Endothelial cell (in vitro differentiated cells): ENCODE measurements around the gene ZNHIT2. TPM values are rescaled to one million over a fixed set of nuclear protein-coding genes. Genes with fewer than 3 reads are reported as not detected.
A peak's percentile ranks its signal among the peaks of the same experiment; 100 is the strongest.

ENCODE experiments used
- DNase-seq: peaks from one replicate; pipeline ENCODE4 v3.0.0; 2021; ENCODE audit warnings: low spot score
- H3K27ac Mint-ChIP-seq: one replicate; pipeline ENCODE4 v1.8.0; 2021; ENCODE audit warnings: mixed read lengths, inconsistent platforms; ENCODE audit not compliant: unreplicated experiment
- H3K27me3 Mint-ChIP-seq: one replicate; pipeline ENCODE4 v1.8.0; 2021; ENCODE audit warnings: mild to moderate bottlenecking, moderate library complexity, mixed read lengths, inconsistent platforms; ENCODE audit not compliant: unreplicated experiment
- H3K36me3 Mint-ChIP-seq: one replicate; pipeline ENCODE4 v1.8.0; 2021; ENCODE audit warnings: mild to moderate bottlenecking, low read depth, mixed read lengths, inconsistent platforms; ENCODE audit not compliant: unreplicated experiment
- H3K4me1 Mint-ChIP-seq: one replicate; pipeline ENCODE4 v1.8.0; 2021; ENCODE audit warnings: mild to moderate bottlenecking, mixed read lengths, inconsistent platforms; ENCODE audit not compliant: unreplicated experiment
- H3K4me3 Mint-ChIP-seq: one replicate; pipeline ENCODE4 v1.8.0; 2021; ENCODE audit warnings: mild to moderate bottlenecking, mixed read lengths, inconsistent platforms; ENCODE audit not compliant: unreplicated experiment
- H3K9me3 Mint-ChIP-seq: one replicate; pipeline ENCODE4 v1.8.0; 2021; ENCODE audit warnings: mixed read lengths, inconsistent platforms; ENCODE audit not compliant: unreplicated experiment
- total RNA-seq: library from RNA; stranded (reverse); fragmentation: NEBNext Ultra II Directional; extraction: Animal tissue kit (Norgen Biotek cat#: 25700); gene quantifications from one replicate; pipeline ENCODE4 v1.2.1, GENCODE V29; 2021; ENCODE audit not compliant: unreplicated experiment
- TF ChIP-seq, protein P1 (sequence below): fragments of 200-600 bp; sonication (generic); IDR thresholded peaks from one replicate; pipeline ENCODE4 v1.5.0; 2021; ENCODE audit warnings: antibody characterized with exemption; ENCODE audit not compliant: unreplicated experiment

Gene ZNHIT2
- total RNA-seq, 1 donor from 2014 or later, result 6.0 TPM

DNA sequence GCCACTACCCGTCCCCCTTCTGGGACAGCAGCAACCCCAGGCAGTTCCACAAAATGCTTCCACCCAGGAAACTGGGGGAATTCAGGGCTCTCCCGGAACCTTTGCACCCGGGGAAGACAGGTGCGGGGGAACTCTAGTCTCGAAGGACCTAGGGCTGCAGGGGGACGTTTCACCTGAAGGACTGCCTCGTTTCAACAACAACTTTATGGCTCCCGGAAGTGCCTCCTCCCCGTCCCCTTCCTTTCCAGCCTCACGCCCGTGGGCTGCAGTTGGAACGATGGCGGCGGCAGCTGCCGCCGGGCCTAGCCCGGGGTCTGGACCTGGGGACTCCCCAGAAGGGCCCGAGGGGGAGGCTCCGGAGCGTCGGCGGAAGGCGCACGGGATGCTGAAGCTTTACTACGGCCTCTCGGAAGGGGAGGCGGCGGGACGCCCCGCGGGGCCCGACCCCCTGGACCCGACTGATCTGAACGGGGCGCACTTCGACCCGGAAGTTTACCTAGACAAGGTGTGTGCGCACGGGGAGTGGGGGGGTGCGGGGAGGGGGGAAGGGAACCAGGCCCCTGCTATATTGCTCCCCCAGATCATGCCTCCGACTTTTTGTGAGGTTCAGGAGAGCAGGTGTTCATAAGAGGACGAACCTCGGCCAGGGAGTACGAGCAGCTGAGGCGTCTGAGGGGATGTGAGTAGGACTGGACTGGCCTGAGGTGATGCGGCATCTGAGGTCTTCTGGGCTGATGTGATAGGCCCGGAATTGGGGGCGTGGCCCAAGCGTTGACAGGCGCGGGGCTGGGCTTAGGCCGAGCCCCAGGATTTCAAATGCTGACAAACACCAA lies 21.3 kb downstream of the ZNHIT2 start, which contains the start of gene VPS51:
Gene VPS51, plus strand, starts transcription at position 241 of the 833 bp plus-strand sequence. Its CDS starts 37 bp downstream, at position 278.
- peaks cover 5% of the 10 kb centered on the region for H3K4me1 Mint-ChIP-seq
- TF ChIP-seq, protein P1, sequence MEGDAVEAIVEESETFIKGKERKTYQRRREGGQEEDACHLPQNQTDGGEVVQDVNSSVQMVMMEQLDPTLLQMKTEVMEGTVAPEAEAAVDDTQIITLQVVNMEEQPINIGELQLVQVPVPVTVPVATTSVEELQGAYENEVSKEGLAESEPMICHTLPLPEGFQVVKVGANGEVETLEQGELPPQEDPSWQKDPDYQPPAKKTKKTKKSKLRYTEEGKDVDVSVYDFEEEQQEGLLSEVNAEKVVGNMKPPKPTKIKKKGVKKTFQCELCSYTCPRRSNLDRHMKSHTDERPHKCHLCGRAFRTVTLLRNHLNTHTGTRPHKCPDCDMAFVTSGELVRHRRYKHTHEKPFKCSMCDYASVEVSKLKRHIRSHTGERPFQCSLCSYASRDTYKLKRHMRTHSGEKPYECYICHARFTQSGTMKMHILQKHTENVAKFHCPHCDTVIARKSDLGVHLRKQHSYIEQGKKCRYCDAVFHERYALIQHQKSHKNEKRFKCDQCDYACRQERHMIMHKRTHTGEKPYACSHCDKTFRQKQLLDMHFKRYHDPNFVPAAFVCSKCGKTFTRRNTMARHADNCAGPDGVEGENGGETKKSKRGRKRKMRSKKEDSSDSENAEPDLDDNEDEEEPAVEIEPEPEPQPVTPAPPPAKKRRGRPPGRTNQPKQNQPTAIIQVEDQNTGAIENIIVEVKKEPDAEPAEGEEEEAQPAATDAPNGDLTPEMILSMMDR, result no peak
- peak; percentile 76 for DNase-seq
- peak within 1 kb of the TSS; percentile 96 for H3K27ac Mint-ChIP-seq
- H3K9me3 Mint-ChIP-seq, result no peaks in the 10 kb centered on the region
- no peaks in the 10 kb centered on the region for H3K36me3 Mint-ChIP-seq
- H3K27me3 Mint-ChIP-seq, result peaks cover 6% of the 10 kb centered on the region
- peak within 1 kb of the TSS; percentile 95 for H3K4me3 Mint-ChIP-seq

DNA sequence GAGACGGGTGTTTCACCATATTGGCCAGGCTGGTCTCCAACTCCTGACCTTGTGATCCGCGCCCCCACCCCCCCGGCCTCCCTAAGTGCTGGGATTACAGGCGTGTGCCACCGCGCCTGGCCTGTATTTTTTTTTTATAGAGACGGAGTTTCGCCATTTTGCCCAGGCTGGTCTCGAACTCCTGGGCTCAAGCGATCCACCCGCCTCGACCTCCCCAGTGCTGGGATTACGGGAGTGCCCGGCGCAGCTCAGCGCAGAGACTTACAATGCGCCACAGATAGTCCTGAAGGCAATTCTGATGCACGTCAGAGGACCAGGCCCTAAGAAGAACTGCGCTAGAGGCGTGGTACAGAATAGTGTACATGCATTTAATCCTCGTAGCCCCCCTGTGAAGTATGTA lies 22.1 kb downstream of the ZNHIT2 start:
- peak overlapping the region; percentile 88 for H3K4me3 Mint-ChIP-seq
- DNase-seq, result no peak
- H3K9me3 Mint-ChIP-seq, result no peaks in the 10 kb centered on the region
- H3K36me3 Mint-ChIP-seq, result no peaks in the 10 kb centered on the region
- TF ChIP-seq, protein P1, result no peak
- H3K27ac Mint-ChIP-seq, result peak overlapping the region; percentile 96
- H3K27me3 Mint-ChIP-seq, result peaks cover 6% of the 10 kb centered on the region
- peaks cover 5% of the 10 kb centered on the region for H3K4me1 Mint-ChIP-seq

DNA sequence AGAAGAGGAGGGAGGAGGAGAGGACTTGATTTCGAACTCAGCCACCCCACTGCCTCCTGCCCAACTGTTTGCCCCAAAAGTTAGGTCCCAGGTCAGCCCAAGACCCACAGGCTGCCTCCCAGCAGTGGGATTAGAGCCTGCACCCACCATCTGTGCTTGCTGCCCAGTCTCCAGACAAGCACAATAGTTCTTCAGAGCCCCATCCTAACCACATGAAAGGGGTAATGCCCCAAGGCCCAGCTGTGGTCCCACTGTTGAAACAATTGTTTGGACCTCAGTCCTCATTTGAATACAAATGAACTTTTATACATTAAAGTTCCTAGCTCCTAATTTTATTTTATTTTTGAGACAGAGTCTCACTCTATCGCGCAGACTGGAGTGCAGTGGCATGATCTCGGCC lies 26.9 kb downstream of the ZNHIT2 start:
- TF ChIP-seq, protein P1, result no peak
- Mint-ChIP-seq H3K4me1 (peaks cover 2% of the 10 kb centered on the region), H3K4me3 (no peak overlapping the region), H3K9me3 (no peaks in the 10 kb centered on the region), H3K36me3 (peaks cover 8% of the 10 kb centered on the region), H3K27me3 (peaks cover 5% of the 10 kb centered on the region), H3K27ac (no peak overlapping the region)
- DNase-seq, result no peak

DNA sequence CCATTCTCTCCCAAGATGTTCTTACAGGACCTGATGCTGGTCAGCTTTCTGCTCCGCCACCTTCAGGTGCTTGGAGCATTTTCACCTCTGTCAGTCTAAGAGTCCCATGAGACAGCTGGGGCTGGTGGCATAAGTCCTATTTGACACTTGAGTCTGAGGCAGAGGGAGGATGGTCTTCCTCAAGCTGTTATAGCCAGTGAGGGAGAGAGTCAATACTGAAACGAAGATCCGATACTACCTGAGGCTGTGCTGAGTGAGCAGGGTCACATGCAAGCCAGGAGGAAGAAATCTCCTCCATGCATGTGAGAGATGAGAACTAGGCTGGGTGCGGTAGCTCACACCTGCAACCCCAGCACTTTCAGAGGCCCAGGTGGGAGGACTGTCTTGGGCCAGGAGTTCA lies 27.9 kb downstream of the ZNHIT2 start:
- no peak for DNase-seq
- peaks cover 5% of the 10 kb centered on the region for H3K27me3 Mint-ChIP-seq
- no peak overlapping the region for H3K4me3 Mint-ChIP-seq
- peaks cover 10% of the 10 kb centered on the region for H3K36me3 Mint-ChIP-seq
- no peaks in the 10 kb centered on the region for H3K9me3 Mint-ChIP-seq
- TF ChIP-seq, protein P1, result no peak
- no peak overlapping the region for H3K27ac Mint-ChIP-seq
- peaks cover 6% of the 10 kb centered on the region for H3K4me1 Mint-ChIP-seq

DNA sequence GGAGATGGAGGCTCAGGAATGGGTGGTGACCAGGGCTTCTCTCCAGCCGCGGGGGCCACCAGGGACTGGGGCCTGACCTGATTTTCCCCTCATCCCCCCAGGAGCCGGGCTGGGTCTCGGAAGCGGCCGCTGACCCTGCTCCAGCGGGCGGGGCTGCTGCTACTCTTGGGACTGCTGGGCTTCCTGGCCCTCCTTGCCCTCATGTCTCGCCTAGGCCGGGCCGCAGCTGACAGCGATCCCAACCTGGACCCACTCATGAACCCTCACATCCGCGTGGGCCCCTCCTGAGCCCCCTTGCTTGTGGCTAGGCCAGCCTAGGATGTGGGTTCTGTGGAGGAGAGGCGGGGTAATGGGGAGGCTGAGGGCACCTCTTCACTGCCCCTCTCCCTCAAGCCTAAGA lies 29.7 kb downstream of the ZNHIT2 start:
- TF ChIP-seq, protein P1, result no peak
- peaks cover 10% of the 10 kb centered on the region for H3K36me3 Mint-ChIP-seq
- H3K4me1 Mint-ChIP-seq, result peaks cover 15% of the 10 kb centered on the region
- no peak overlapping the region for H3K4me3 Mint-ChIP-seq
- peaks cover 8% of the 10 kb centered on the region for H3K27me3 Mint-ChIP-seq
- no peak overlapping the region for H3K27ac Mint-ChIP-seq
- H3K9me3 Mint-ChIP-seq, result no peaks in the 10 kb centered on the region
- no peak for DNase-seq
